ENCODE measurements around the gene WNK4.

WNK4 gene

GRCh38 chr17:42841975-42842685, 61.7 kb downstream of the WNK4 start:
- no peak for DNase-seq

DNA sequence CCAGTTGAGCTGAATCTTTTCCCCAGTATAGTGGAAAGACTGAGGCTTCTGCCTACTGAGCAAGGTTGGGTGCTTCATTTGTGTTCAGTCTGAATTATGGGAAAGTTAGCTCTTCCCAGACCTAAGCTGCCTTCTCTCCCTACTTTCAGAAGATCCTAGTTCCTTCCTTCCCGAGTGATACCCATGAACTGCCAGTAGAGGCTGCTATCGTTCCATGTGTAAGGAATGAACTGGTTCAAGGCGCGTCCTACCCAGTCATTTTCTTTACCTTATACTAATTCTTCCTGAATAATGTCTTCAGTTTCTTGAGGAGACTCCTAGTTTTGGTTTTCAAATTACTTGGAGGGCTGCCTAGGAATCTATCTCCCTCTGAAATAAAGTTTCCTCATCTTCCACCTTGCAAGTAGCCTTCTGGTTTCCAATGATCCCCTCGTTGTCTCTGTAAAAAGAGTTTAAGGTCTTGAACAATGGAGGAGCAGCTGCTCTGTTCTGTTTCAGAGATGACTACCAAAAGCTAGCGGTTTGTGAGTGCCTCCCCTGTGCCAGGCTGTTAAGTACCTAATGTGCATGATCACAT, 63.0 kb downstream of the WNK4 start:
- DNase-seq, result peak; percentile 46

GRCh38 chr17:42844271-42844670, 63.9 kb downstream of the WNK4 start, which contains the start of gene AOC2:
Gene AOC2 (plus strand): TSS chr17:42844580. CDS start chr17:42844627, 47 bp downstream.
- DNase-seq, result no peak

DNA sequence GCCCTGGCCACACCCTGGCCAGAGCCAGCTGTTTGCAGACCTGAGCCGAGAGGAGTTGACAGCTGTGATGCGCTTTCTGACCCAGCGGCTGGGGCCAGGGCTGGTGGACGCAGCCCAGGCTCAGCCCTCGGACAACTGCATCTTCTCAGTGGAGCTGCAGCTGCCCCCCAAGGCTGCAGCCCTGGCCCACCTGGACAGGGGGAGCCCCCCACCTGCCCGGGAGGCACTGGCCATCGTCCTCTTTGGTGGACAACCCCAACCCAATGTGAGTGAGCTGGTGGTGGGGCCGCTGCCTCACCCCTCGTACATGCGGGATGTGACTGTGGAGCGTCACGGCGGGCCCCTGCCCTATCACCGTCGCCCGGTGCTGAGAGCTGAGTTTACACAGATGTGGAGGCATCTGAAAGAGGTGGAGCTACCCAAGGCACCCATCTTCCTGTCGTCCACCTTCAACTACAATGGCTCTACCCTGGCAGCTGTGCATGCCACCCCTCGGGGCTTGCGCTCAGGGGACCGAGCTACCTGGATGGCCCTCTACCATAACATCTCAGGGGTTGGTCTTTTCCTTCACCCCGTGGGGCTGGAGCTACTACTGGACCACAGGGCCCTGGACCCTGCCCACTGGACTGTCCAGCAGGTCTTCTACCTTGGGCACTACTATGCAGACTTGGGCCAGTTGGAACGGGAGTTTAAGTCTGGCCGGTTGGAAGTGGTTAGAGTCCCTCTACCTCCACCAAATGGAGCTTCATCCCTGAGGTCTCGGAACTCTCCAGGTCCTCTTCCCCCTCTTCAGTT, 64.5 kb downstream of the WNK4 start:
- DNase-seq, result no peak

- no peak for DNase-seq
Measured at GRCh38 chr17:42845556-42845917, 65.1 kb downstream of the WNK4 start.

GRCh38 chr17:42845918-42846593, 65.6 kb downstream of the WNK4 start:
- no peak for DNase-seq

All from NCI-H345 (cell line).